Coronary artery (tissue), 2 donors: Measurements from ENCODE around the gene CFAP97D2.
A peak's percentile ranks its signal among the peaks of the same experiment; 100 is the strongest.

ENCODE experiments used
- DNase-seq: peaks from one replicate; pipeline ENCODE4 v3.0.0-alpha.2; 2017; ENCODE audit warnings: low spot score
- H3K27ac ChIP-seq, 2 donors: fragments of 200-600 bp; sonication (generic); one replicate each; pipeline ENCODE4 v1.5.1; 2016 to 2019
- H3K4me3 ChIP-seq: fragments of 200-600 bp; sonication (generic); 2 replicates; pipeline ENCODE4 v1.5.1; 2016; ENCODE audit warnings: mild to moderate bottlenecking, moderate library complexity
- TF ChIP-seq, protein P1 (sequence below): fragments of 200-600 bp; sonication (generic); IDR thresholded peaks from one replicate; pipeline ENCODE4 v1.5.1; 2019; ENCODE audit warnings: antibody characterized with exemption

Gene CFAP97D2

DNA sequence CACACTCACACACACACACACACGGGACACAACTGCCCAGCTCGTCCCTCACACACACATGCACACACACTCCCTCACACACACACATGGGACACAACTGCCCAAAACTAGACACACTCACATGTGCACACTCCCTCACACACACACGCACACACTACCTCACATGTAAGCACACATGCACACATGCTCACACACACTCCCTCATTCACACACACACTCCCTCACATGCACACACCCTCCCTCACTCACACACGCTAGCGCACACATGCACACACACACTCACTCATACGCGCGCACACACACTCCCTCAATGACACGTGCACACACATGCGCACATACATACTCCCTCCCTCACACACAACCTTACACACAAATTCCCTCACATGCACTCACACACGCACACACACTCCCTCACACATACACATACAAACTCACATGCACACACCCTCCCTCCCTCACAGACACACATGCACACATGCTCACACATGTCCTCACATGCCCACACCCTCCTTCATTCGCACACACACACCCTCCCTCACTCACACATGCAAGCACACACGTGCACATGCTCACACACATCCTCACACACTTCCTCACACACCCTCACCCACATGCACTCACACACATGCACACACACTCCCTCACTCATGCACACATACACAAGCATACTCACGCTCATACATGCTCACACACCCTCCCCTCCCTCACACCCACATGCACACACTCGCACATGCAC, 37.6 kb upstream of the CFAP97D2 start:
- TF ChIP-seq, protein P1, sequence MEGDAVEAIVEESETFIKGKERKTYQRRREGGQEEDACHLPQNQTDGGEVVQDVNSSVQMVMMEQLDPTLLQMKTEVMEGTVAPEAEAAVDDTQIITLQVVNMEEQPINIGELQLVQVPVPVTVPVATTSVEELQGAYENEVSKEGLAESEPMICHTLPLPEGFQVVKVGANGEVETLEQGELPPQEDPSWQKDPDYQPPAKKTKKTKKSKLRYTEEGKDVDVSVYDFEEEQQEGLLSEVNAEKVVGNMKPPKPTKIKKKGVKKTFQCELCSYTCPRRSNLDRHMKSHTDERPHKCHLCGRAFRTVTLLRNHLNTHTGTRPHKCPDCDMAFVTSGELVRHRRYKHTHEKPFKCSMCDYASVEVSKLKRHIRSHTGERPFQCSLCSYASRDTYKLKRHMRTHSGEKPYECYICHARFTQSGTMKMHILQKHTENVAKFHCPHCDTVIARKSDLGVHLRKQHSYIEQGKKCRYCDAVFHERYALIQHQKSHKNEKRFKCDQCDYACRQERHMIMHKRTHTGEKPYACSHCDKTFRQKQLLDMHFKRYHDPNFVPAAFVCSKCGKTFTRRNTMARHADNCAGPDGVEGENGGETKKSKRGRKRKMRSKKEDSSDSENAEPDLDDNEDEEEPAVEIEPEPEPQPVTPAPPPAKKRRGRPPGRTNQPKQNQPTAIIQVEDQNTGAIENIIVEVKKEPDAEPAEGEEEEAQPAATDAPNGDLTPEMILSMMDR, result no peak
- Histone ChIP-seq H3K27ac (no peak overlapping the region), H3K4me3 (no peak overlapping the region)
- DNase-seq, result no peak

DNA sequence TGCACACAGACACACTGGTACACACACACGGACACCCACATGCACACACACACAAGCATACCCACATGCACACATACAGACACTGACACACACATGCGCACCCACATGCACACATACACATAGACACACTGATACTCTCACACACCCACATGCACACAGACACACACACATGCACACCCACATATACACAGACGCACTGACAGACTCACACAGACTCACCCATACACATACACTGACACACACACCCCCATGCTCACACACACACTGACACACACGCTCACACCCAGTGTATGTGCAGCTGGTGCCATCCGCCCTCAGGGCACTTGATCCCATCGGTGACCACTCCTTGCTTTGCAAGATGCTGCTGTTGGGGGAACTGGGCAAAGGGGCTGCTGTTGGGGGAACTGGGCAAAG, 36.9 kb upstream of the CFAP97D2 start:
- H3K27ac ChIP-seq, result no peak overlapping the region
- no peak for DNase-seq
- TF ChIP-seq, protein P1, result no peak
- no peak overlapping the region for H3K4me3 ChIP-seq

- TF ChIP-seq, protein P1, result no peak
- no peak for DNase-seq
- no peak overlapping the region for H3K27ac ChIP-seq
- H3K4me3 ChIP-seq, result no peak overlapping the region
These were observed 36.2 kb upstream of the CFAP97D2 start for GRCh38 chr13:114142640-114143490.

- no peak overlapping the region for H3K4me3 ChIP-seq
These were observed 35.1 kb upstream of the CFAP97D2 start for GRCh38 chr13:114143806-114144605.

GRCh38 chr13:114144606-114145244, 34.3 kb upstream of the CFAP97D2 start:
- H3K27ac ChIP-seq, result no peak overlapping the region
- H3K4me3 ChIP-seq, result no peak overlapping the region
- DNase-seq, result peak; percentile 46
- TF ChIP-seq, protein P1, result no peak

More at GRCh38 chr13:114143806-114144605, 35.1 kb upstream of the CFAP97D2 start:
- TF ChIP-seq, protein P1, result no peak
- DNase-seq, result no peak
- H3K27ac ChIP-seq, result peak overlapping the region in 1 of 2 donors; percentile 31

DNA sequence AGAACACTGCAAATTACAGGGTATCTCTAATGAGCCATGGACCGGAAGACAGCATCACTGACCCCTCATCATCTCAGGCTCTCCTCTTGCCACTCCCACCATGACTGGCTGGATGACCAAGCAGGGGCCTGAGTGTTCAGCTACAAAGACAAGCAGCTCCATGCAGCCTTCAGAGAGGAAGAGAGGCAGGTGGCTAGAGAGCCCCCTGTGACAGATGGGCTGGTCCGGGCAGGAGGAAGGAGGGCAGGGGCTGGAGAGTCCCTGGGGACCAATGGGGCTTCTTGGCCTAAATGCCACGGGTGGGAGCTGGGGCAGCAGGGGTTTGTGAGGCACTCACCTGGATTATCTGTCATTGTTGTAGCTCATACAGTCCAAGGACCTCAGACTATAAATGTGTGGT, 33.8 kb upstream of the CFAP97D2 start:
- no peak overlapping the region for H3K4me3 ChIP-seq
- H3K27ac ChIP-seq, result no peak overlapping the region
- DNase-seq, result peak; percentile 53
- TF ChIP-seq, protein P1, result no peak
